ENCODE results near the gene FBXW2. TPM values are rescaled to one million over a fixed set of nuclear protein-coding genes. Genes with fewer than 3 reads are reported as not detected.

Gene FBXW2
- total RNA-seq, 1 donor, result 36.9 TPM

- no peak for DNase-seq (ENCODE audit: insufficient read length, low spot score, missing footprints)
- peaks cover 15% of the 10 kb centered on the region for H3K4me1 ChIP-seq (ENCODE audit: insufficient read depth, low read length)
- no peak for TF ChIP-seq CTCF (IDR thresholded peaks at IDR 0.05; ENCODE audit: extremely low read depth, low read depth, low read length)
- peaks cover 6% of the 10 kb centered on the region for H3K27me3 ChIP-seq (ENCODE audit: insufficient read depth, low read length)
- no peaks in the 10 kb centered on the region for H3K9me3 ChIP-seq (ENCODE audit: low read depth, low read length)
- H4K20me1 ChIP-seq (ENCODE audit: insufficient read depth, low read length), result no peaks in the 10 kb centered on the region
- no peak overlapping the region for H3K4me3 ChIP-seq (ENCODE audit: insufficient read depth, low read length)
- H3K79me2 ChIP-seq (ENCODE audit: insufficient read depth, low read length), result no peaks in the 10 kb centered on the region
- H2AFZ ChIP-seq (ENCODE audit: low read length), result no peak overlapping the region
- no peak overlapping the region for H3K4me2 ChIP-seq (ENCODE audit: insufficient read depth, low read length)
- H3K27ac ChIP-seq (ENCODE audit: low read depth, low read length), result no peak overlapping the region
- H3K36me3 ChIP-seq (ENCODE audit: insufficient read depth, low read length), result no peaks in the 10 kb centered on the region
Observed at GRCh38 chr9:120726484-120726883, 66.7 kb downstream of the FBXW2 start.

DNA sequence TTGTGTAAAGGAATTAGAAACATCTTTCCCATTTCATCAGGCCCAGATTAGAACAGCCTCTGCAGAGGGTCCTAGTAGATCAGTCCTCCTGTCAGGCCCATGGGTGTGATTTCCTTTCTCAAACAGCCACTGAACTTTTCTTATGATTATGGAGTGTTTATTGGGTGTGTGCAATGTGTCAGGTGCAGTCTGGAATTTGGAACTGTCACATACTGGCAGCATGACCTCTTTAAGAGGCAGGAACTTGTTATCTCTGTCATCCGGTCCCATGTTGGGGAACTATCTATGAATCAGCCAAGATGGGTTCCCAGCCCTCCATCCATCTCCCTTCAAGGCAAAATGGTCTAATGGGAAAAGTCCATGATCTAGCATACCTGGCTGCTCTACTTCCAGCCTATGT is 67.3 kb downstream of the FBXW2 start:
- H3K79me2 ChIP-seq (ENCODE audit: insufficient read depth, low read length), result no peaks in the 10 kb centered on the region
- no peak for TF ChIP-seq CTCF (IDR thresholded peaks at IDR 0.05; ENCODE audit: extremely low read depth, low read depth, low read length)
- no peak overlapping the region for H2AFZ ChIP-seq (ENCODE audit: low read length)
- peaks cover 6% of the 10 kb centered on the region for H3K27me3 ChIP-seq (ENCODE audit: insufficient read depth, low read length)
- no peak overlapping the region for H3K27ac ChIP-seq (ENCODE audit: low read depth, low read length)
- H3K9me3 ChIP-seq (ENCODE audit: low read depth, low read length), result no peaks in the 10 kb centered on the region
- DNase-seq (ENCODE audit: insufficient read length, low spot score, missing footprints), result no peak
- peaks cover 13% of the 10 kb centered on the region for H3K4me1 ChIP-seq (ENCODE audit: insufficient read depth, low read length)
- no peaks in the 10 kb centered on the region for H4K20me1 ChIP-seq (ENCODE audit: insufficient read depth, low read length)
- no peaks in the 10 kb centered on the region for H3K36me3 ChIP-seq (ENCODE audit: insufficient read depth, low read length)
- no peak overlapping the region for H3K4me2 ChIP-seq (ENCODE audit: insufficient read depth, low read length)
- no peak overlapping the region for H3K4me3 ChIP-seq (ENCODE audit: insufficient read depth, low read length)

- H3K4me3 ChIP-seq (ENCODE audit: insufficient read depth, low read length), result no peak overlapping the region
- no peaks in the 10 kb centered on the region for H3K79me2 ChIP-seq (ENCODE audit: insufficient read depth, low read length)
- H2AFZ ChIP-seq (ENCODE audit: low read length), result no peak overlapping the region
- no peaks in the 10 kb centered on the region for H3K36me3 ChIP-seq (ENCODE audit: insufficient read depth, low read length)
- H4K20me1 ChIP-seq (ENCODE audit: insufficient read depth, low read length), result no peaks in the 10 kb centered on the region
- no peak for TF ChIP-seq CTCF (IDR thresholded peaks at IDR 0.05; ENCODE audit: extremely low read depth, low read depth, low read length)
- H3K4me2 ChIP-seq (ENCODE audit: insufficient read depth, low read length), result no peak overlapping the region
- H3K4me1 ChIP-seq (ENCODE audit: insufficient read depth, low read length), result peaks cover 7% of the 10 kb centered on the region
- no peaks in the 10 kb centered on the region for H3K9me3 ChIP-seq (ENCODE audit: low read depth, low read length)
- no peak overlapping the region for H3K27ac ChIP-seq (ENCODE audit: low read depth, low read length)
- no peak for DNase-seq (ENCODE audit: insufficient read length, low spot score, missing footprints)
- peaks cover 6% of the 10 kb centered on the region for H3K27me3 ChIP-seq (ENCODE audit: insufficient read depth, low read length)
Observed at GRCh38 chr9:120724757-120725400, 68.3 kb downstream of the FBXW2 start.

GRCh38 chr9:120723565-120723964 is 69.7 kb downstream of the FBXW2 start:
- Histone ChIP-seq H3K9me3 (ENCODE audit: low read depth, low read length) (no peaks in the 10 kb centered on the region), H3K4me2 (ENCODE audit: insufficient read depth, low read length) (peak overlapping the region; percentile 26), H3K27me3 (ENCODE audit: insufficient read depth, low read length) (peaks cover 6% of the 10 kb centered on the region), H4K20me1 (ENCODE audit: insufficient read depth, low read length) (no peaks in the 10 kb centered on the region), H3K4me1 (ENCODE audit: insufficient read depth, low read length) (peaks cover 5% of the 10 kb centered on the region), H3K27ac (ENCODE audit: low read depth, low read length) (peak overlapping the region; percentile 68), H3K36me3 (ENCODE audit: insufficient read depth, low read length) (no peaks in the 10 kb centered on the region), H3K4me3 (ENCODE audit: insufficient read depth, low read length) (no peak overlapping the region), H3K79me2 (ENCODE audit: insufficient read depth, low read length) (no peaks in the 10 kb centered on the region), H2AFZ (ENCODE audit: low read length) (peak overlapping the region; percentile 39)
- peak; percentile 70 for DNase-seq (ENCODE audit: insufficient read length, low spot score, missing footprints)
- no peak for TF ChIP-seq CTCF (IDR thresholded peaks at IDR 0.05; ENCODE audit: extremely low read depth, low read depth, low read length)
